Lung (tissue), 4 donors: ENCODE measurements around the gene CT45A7. TPM values are rescaled to one million over a fixed set of nuclear protein-coding genes. Genes with fewer than 3 reads are reported as not detected.

Experiments used
- polyA plus RNA-seq, 2 donors: library from polyadenylated mRNA; stranded (reverse); fragments of 200-250 nt; gene quantifications; one replicate each; pipeline ENCODE4 v1.2.1, GENCODE V29; 2013
- total RNA-seq, 2 donors: library from RNA; depleted of rRNA in 1 of 2; stranded (reverse); fragments of >200 nt in 1 of 2; gene quantifications; one replicate each; pipeline ENCODE4 v1.2.1, GENCODE V29; 2014 to 2021
- donor health status: Bipolar disorder and iron deficiency.
- donor health status: healthy.
- donor health status: DM: yes; HTN: yes; CAD: no.

Gene CT45A7
- total and polyA plus RNA-seq, 4 donors, result not detected

Other genes starting within 250 kb of the CT45A7 start
- gene CT45A1, start 123.6 kb downstream of the CT45A7 start, total RNA-seq, result not detected
- not detected for gene CT45A1, start 123.6 kb downstream of the CT45A7 start, polyA plus RNA-seq
- gene CT45A3, start 69.1 kb downstream of the CT45A7 start, total RNA-seq, result under 1 TPM in 1 of 2 donors, not detected in 1; 0.31 TPM
- not detected for gene CT45A3, start 69.1 kb downstream of the CT45A7 start, polyA plus RNA-seq
- under 1 TPM in 1 of 2 donors, not detected in 1; 1.00 TPM for gene CT45A5, start 51.8 kb downstream of the CT45A7 start, total RNA-seq
- gene CT45A5, start 51.8 kb downstream of the CT45A7 start, polyA plus RNA-seq, result not detected
- not detected for gene CT45A6, start 34.5 kb downstream of the CT45A7 start, total RNA-seq
- gene CT45A6, start 34.5 kb downstream of the CT45A7 start, polyA plus RNA-seq, result not detected
- gene CT45A2, start 17.3 kb downstream of the CT45A7 start, total RNA-seq, result not detected
- gene CT45A2, start 17.3 kb downstream of the CT45A7 start, polyA plus RNA-seq, result not detected
- gene CT45A8, start 17.3 kb upstream of the CT45A7 start, total RNA-seq, result not detected
- not detected for gene CT45A8, start 17.3 kb upstream of the CT45A7 start, polyA plus RNA-seq
- gene CT45A9, start 34.5 kb upstream of the CT45A7 start, total RNA-seq, result not detected
- gene CT45A9, start 34.5 kb upstream of the CT45A7 start, polyA plus RNA-seq, result not detected
- gene CT45A10, start 56.2 kb upstream of the CT45A7 start, total RNA-seq, result not detected
- not detected for gene CT45A10, start 56.2 kb upstream of the CT45A7 start, polyA plus RNA-seq
- not detected for gene SAGE1, start 56.4 kb upstream of the CT45A7 start, total RNA-seq
- gene SAGE1, start 56.4 kb upstream of the CT45A7 start, polyA plus RNA-seq, result not detected
- 10 to 100 TPM; 24.3 to 24.6 TPM for gene MMGT1, start 136.7 kb upstream of the CT45A7 start, total RNA-seq
- gene MMGT1, start 136.7 kb upstream of the CT45A7 start, polyA plus RNA-seq, result 10 to 100 TPM in 1 of 2 donors, 1 to 10 TPM in 1; 3.2 to 13.6 TPM
- 10 to 100 TPM; 15.4 to 19.2 TPM for gene SLC9A6, start 148.2 kb upstream of the CT45A7 start, total RNA-seq
- gene SLC9A6, start 148.2 kb upstream of the CT45A7 start, polyA plus RNA-seq, result 1 to 10 TPM; 8.0 to 8.9 TPM